ENCODE results near the gene NOVA2.
"Not testable (repeated sequence)": the region's sequence is repeated elsewhere in the genome, so short reads cannot be mapped to it uniquely, and the experiment has no call there.

Gene NOVA2

DNA sequence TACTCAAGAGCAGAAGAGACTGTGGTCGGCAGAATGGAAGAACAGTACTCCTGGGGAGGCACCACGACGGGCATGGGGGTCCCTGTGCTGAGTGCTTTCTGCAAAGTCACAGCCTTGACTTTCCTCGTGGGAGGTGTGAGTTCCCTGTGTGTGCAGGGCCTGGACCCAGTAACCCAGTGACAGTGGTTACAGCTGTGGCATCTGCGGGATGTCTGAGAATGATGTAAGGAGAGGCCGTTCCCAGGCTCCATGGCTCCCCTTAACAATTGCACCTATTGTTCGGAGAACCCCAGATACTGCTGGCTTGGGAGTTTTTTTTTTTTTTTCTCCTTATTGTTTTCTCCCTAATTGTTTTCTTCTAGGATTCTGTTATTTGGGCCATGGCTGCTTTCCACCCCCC lies 54.0 kb downstream of the NOVA2 start:
- no peak for DNase-seq

GRCh38 chr19:45918721-45919120 lies 54.9 kb downstream of the NOVA2 start:
- no peak for DNase-seq

- no peak for DNase-seq
Observed at GRCh38 chr19:45917421-45918091, 56.1 kb downstream of the NOVA2 start.

DNA sequence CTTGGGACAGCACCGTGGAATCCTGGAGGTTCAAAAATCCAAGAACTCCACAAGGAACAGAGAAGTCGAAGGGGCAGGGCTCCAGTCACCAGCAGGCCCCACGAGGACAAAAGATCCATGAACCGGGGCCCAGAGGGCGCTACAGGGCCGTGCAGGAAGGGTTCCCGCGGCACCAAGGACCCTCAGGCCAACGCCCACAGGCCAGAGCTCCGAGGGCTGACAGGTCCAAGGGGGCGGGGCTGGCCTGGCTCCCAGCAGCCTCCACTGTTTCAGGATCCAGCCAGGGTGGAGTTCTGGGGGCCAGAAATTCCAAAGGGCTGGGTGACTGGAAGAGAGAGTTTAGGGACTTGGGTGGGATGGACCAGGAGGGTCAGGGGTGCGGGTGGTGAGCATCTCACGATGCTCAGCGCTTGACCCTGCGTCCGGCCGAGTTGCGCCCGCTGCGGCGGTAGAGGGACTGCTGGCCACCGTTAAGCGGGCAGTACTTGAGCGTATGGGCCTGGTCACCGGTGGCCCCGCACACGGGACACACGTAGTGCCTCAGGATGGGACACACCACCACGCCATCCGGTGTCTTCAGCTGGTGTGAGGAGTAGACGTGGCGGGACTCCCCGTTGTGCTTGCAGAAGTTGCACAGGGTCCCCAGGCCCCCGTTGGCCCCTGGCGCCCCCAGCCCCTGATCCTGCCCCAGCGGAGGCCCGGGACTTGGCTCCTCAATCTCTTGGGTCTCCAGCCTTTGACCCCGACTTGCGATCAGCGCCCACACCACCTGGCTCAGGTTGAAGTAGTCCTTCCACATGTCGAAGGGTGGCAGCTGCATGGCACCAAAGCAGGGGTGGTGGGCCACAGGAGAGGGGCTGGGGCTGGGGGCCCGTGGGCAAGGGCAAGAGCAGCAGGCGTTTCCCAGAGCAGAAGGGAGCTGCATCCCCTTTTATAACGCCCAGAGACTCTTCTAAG lies 59.5 kb downstream of the NOVA2 start, which contains the start of gene NANOS2:
NANOS2 (minus strand) TSS at position 905 of the 957 bp plus-strand sequence; CDS start at position 820, 85 bp downstream.
- DNase-seq = no peak

- DNase-seq = no peak
Observed at GRCh38 chr19:45911291-45911690, 62.4 kb downstream of the NOVA2 start.

DNA sequence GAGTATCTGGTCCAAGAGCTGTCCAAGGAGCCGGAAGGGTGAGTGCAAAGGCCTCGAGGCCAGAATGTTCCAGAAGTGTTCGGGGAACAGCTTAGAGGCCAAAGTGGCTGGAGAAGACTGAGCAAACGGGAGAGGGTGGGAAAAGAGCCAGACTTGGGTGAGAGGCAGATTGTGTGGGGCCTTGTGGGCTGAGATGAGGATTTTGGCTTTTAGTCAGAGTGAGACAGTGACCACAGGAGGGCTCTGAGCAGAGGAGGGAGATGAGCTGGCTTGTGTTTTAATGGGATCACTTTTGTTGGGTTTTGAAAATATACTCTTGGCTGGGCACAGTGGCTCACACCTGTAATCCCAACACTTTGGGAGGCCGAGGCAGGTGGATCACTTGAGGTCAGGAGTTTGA lies 64.7 kb downstream of the NOVA2 start:
- DNase-seq = no peak

- no peak for DNase-seq
Observed at GRCh38 chr19:45906221-45906620, 67.4 kb downstream of the NOVA2 start.

GRCh38 chr19:45905011-45905410 lies 68.7 kb downstream of the NOVA2 start:
- DNase-seq = no peak

DNA sequence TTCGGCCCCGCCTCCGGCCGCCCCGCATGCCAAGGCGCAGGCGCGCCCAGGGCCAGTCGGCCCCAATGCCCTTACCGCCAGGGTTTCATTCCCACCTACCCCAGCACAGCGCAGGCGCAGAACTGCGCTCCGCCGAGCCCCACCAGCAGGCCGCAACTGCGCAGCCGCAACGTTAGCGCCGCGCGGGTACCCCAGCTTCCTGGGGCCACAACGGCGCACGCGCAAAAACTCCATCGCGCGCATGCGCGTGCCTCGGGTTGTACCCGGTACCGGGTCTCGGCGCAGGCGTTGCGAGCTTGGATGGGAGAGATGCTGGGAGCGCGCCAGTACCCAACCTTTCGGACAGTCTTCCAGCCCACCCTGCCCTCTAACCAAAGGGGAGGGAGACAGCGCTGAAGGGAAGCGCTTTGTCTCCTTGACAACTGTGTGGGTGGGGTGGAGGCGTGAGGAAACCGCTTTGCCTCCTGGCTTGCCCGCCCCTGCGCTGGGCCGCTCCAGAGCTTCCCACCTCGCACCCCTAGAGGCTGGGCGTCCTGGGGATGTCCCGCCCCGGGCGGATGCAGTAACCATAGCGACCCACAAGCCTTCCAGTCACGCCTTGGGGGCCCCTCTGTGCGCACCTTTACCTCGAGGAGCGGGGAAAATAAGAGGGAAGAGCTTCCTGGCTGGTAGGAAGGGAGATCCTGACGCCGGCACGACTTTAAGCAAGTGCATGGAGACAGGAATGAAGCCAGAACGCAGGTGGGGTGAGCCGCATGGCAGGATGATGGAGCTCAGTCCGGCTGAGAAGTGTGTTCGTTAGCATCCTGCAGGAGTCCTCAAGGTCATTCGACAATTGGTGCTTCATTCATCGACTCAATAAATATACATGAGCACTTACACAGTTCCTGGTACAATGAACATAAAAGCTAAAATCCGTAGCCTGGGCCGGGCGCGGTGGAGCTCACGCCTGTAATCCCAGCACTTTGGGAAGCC lies 70.7 kb downstream of the NOVA2 start:
- DNase-seq = peak; percentile 97 to 99 (median 98)

DNA sequence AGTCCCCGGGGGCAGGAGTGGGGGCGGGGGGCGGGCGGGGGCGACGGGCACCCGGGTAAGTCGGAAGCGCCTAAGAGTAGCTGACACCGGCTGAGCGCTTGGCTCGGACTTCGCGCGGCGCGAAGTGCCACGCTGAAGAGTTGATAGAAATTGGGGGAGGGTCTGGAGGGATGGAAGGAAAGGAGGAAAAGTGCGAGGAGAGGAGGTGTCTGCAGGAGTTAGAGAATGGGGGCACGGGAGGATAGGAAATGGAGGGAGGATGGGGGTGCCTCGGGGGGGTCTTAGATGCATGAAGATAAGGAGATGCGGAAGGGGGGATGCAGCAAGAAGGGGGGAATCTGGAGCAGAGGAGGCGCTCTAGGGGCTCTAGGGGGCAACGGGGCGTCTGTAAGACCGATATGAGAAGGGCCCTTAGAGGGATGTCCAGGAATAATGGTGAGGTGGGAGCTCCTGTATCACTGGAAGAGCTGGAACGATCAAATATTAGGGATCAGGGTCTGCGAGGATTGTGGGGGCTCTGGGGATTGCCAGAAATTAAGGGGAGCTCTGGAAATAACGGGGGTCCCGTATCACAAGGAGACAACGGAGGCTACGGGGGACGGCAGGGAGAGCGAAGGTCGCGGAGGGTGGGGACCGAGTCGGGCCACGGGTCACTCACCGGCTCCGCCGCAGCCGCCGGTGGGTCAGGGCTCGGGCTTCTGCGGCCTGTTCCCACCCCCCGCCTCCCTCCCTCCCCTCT lies 71.6 kb downstream of the NOVA2 start, which contains the start of gene MYPOP:
MYPOP (minus strand) TSS at position 702 of the 739 bp plus-strand sequence. CDS start 840 bp downstream, outside the sequence.
- DNase-seq = no peak

- peak in 1 of 4 experiments; percentile 14 for DNase-seq
Observed at GRCh38 chr19:45901432-45901911, 72.2 kb downstream of the NOVA2 start.

- no peak for DNase-seq
Observed at GRCh38 chr19:45900738-45901431, 72.8 kb downstream of the NOVA2 start.

GRCh38 chr19:45899919-45900589 lies 73.6 kb downstream of the NOVA2 start:
- no peak for DNase-seq

- no peak for DNase-seq
Observed at GRCh38 chr19:45899253-45899652, 74.4 kb downstream of the NOVA2 start.

DNA sequence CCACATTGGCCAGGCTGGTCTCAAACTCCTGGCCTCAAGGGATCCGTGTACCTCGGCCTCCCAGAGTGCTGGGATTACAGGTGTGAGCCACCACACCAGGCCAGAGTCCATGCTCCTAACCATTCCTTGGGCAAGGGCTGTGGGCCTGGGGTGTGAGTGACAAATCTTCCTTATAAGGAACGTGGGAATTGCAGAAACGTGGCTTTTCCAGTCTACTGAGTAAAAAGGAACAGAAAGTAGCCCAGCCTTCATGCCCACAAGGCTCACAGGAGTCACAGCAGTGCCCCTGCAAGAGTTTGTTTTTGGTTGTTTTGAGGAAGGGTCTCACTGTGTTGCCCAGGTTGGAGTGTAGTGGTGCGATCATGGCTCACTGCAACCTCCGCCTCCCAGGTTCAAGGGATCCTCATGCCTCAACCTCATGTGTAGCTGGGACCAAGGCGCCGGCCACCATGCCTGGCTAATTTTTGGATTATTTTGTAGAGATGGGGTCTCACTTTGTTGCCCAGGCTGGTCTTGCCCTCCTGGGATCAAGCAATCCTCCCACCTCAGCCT lies 76.3 kb downstream of the NOVA2 start:
- DNase-seq = no peak

- DNase-seq = not testable (repeated sequence)
Observed at GRCh38 chr19:45895983-45896599, 77.6 kb downstream of the NOVA2 start.

DNA sequence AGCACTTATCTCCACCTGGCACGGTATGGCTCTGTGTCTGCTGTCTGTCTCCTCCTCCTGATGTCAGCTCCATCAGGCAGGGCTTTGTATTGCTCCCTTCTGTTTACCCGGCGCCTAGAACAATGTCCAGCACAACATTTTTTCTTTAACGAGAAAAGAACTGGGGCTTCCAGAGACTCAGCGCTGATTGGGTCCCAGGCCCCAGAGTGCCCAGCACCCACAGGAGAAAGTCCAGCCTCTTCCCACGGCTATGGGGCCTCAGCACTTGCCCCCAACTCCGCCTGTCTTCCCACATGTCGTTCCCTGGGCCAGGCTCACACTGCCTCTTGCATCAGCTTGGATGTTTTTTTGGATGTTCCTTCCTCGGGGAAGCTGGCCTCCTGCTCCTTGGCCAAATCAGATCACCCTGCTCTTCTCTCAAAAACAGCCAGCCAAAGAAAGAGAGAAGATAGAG lies 78.1 kb downstream of the NOVA2 start:
- no peak for DNase-seq

GRCh38 chr19:45890877-45891276 lies 82.8 kb downstream of the NOVA2 start:
- no peak for DNase-seq

DNA sequence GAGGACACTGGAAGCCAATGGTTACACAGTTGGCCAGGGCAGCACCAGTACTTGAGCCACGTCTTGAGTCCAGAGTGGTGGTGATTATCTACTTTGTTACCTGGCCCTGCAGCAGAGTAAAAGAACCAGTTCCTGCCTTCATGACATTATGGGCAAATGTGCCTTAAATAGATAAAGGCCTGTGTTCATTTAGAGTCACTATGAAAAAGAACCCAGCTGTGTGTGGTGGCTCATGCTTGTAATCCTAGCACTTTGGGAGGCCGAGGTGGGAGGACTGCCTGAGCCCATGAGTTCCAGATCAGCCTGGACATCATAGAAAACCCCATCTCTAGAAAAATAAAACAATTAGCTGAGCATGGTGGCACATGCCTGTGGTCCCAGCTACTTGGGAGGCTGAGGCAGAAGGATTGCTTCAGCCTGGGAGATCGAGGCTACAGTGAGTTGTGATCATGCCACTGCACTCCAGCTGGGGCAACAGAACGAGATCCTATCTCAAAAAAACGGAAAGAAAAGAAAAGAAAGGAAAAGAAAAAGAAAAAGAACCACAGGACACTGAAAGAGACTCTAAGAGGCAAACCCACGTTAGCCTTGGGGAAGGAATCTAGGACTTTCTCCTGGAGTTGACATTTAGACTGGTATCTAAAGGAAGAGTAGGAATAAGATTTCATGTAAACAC lies 84.3 kb downstream of the NOVA2 start:
- no peak for DNase-seq

Data from activated naive CD4-positive, alpha-beta T cell (primary cell).